ENCODE results near the gene BCR. TPM values are rescaled to one million over a fixed set of nuclear protein-coding genes. Genes with fewer than 3 reads are reported as not detected.

The BCR gene
- total and polyA plus RNA-seq, 7 donors, result 2.7 to 7.7 (median 6.5) TPM

GRCh38 chr22:23200898-23201297 is 20.6 kb downstream of the BCR start:
- WGBS, 3 donors, result 74 to 86% (median 77%) methylated on average over 5 of the region's 5 CpGs
- DNase-seq, result peak in 1 of 2 donors; percentile 26

GRCh38 chr22:23202812-23203451 is 22.6 kb downstream of the BCR start:
- no peak for DNase-seq
- intact Hi-C loops (cut with DNase I), result no loop called here
- no peak for TF ChIP-seq CTCF (IDR thresholded peaks at IDR 0.05)
- H3K27me3 ChIP-seq (ENCODE audit: insufficient read depth in 3 of 3, low read length in 2 of 3), result peaks cover 0 to 6% (median 0%) of the 10 kb centered on the region in 3 donors
- H3K36me3 ChIP-seq (ENCODE audit: insufficient read depth in 1 of 2, low read depth in 1 of 2), result no peaks in the 10 kb centered on the region
- no peak for ATAC-seq
- WGBS, 3 donors, result 87 to 90% (median 90%) methylated on average over 4 of the region's 4 CpGs
- H3K27ac ChIP-seq, result no peak overlapping the region
- no peak overlapping the region for H3K4me3 ChIP-seq
- H3K4me1 ChIP-seq, result peaks cover 24% of the 10 kb centered on the region
- H3K9me3 ChIP-seq, result no peaks in the 10 kb centered on the region

More at GRCh38 chr22:23200898-23201297, 20.6 kb downstream of the BCR start:
- Histone ChIP-seq H3K4me1 (peaks cover 24% of the 10 kb centered on the region), H3K36me3 (ENCODE audit: insufficient read depth in 1 of 2, low read depth in 1 of 2) (no peaks in the 10 kb centered on the region), H3K27me3 (ENCODE audit: insufficient read depth in 3 of 3, low read length in 2 of 3) (no peaks in the 10 kb centered on the region), H3K27ac (no peak overlapping the region), H3K9me3 (no peaks in the 10 kb centered on the region), H3K4me3 (no peak overlapping the region)
- no peak for ATAC-seq
- intact Hi-C loops (cut with DNase I), result no loop called here
- no peak for TF ChIP-seq CTCF (IDR thresholded peaks at IDR 0.05)

- H3K27ac ChIP-seq, result no peak overlapping the region
- peaks cover 0 to 6% (median 0%) of the 10 kb centered on the region in 3 donors for H3K27me3 ChIP-seq (ENCODE audit: insufficient read depth in 3 of 3, low read length in 2 of 3)
- 26 to 42% (median 27%) methylated on average over 7 of the region's 7 CpGs for WGBS, 3 donors
- H3K36me3 ChIP-seq (ENCODE audit: insufficient read depth in 1 of 2, low read depth in 1 of 2), result no peaks in the 10 kb centered on the region
- H3K9me3 ChIP-seq, result no peaks in the 10 kb centered on the region
- TF ChIP-seq CTCF (IDR thresholded peaks at IDR 0.05), result no peak
- peak in 1 of 4 donors; percentile 25 for ATAC-seq
- H3K4me1 ChIP-seq, result peaks cover 24% of the 10 kb centered on the region
- DNase-seq, result no peak
- intact Hi-C loops (cut with DNase I), result no loop called here
- H3K4me3 ChIP-seq, result no peak overlapping the region
Measured at GRCh38 chr22:23203452-23204124, 23.3 kb downstream of the BCR start.

- H3K4me3 ChIP-seq, result no peak overlapping the region
- H3K9me3 ChIP-seq, result no peaks in the 10 kb centered on the region
- no peak for DNase-seq
- H3K4me1 ChIP-seq, result peaks cover 24% of the 10 kb centered on the region
- intact Hi-C loops (cut with DNase I), result no loop called here
- peaks cover 0 to 6% (median 0%) of the 10 kb centered on the region in 3 donors for H3K27me3 ChIP-seq (ENCODE audit: insufficient read depth in 3 of 3, low read length in 2 of 3)
- no peak for TF ChIP-seq CTCF (IDR thresholded peaks at IDR 0.05)
- WGBS, 3 donors, result 40 to 63% (median 45%) methylated on average over 11 of the region's 11 CpGs
- no peak overlapping the region for H3K27ac ChIP-seq
- peak in 3 of 4 donors; percentile 44 to 59 (median 45) for ATAC-seq
- H3K36me3 ChIP-seq (ENCODE audit: insufficient read depth in 1 of 2, low read depth in 1 of 2), result no peaks in the 10 kb centered on the region
Measured at GRCh38 chr22:23204125-23204488, 23.8 kb downstream of the BCR start.
